ENCODE data around the gene NFKBIE. TPM values are rescaled to one million over a fixed set of nuclear protein-coding genes. Genes with fewer than 3 reads are reported as not detected.
A peak's percentile ranks its signal among the peaks of the same experiment; 100 is the strongest.

The NFKBIE gene
- total and polyA plus RNA-seq, 2 of the 13 experiments (the other 11 are each of a cell fraction or from before 2014, with no cell fraction given) = 6.7 to 14.5 TPM

- no peak for TF ChIP-seq ZNF503 (CRISPR knock-in tag; IDR thresholded peaks at IDR 0.05)
- TF ChIP-seq, protein P1, sequence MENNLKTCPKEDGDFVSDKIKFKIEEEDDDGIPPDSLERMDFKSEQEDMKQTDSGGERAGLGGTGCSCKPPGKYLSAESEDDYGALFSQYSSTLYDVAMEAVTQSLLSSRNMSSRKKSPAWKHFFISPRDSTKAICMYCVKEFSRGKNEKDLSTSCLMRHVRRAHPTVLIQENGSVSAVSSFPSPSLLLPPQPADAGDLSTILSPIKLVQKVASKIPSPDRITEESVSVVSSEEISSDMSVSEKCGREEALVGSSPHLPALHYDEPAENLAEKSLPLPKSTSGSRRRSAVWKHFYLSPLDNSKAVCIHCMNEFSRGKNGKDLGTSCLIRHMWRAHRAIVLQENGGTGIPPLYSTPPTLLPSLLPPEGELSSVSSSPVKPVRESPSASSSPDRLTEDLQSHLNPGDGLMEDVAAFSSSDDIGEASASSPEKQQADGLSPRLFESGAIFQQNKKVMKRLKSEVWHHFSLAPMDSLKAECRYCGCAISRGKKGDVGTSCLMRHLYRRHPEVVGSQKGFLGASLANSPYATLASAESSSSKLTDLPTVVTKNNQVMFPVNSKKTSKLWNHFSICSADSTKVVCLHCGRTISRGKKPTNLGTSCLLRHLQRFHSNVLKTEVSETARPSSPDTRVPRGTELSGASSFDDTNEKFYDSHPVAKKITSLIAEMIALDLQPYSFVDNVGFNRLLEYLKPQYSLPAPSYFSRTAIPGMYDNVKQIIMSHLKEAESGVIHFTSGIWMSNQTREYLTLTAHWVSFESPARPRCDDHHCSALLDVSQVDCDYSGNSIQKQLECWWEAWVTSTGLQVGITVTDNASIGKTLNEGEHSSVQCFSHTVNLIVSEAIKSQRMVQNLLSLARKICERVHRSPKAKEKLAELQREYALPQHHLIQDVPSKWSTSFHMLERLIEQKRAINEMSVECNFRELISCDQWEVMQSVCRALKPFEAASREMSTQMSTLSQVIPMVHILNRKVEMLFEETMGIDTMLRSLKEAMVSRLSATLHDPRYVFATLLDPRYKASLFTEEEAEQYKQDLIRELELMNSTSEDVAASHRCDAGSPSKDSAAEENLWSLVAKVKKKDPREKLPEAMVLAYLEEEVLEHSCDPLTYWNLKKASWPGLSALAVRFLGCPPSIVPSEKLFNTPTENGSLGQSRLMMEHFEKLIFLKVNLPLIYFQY (CRISPR knock-in tag; IDR thresholded peaks at IDR 0.05; ENCODE audit: borderline replicate concordance) = no peak; the same call in 1 of the 2 replicates
- TF ChIP-seq RXRB (CRISPR knock-in tag; IDR thresholded peaks at IDR 0.05; ENCODE audit: borderline replicate concordance) = peak; percentile 18; the same call in 1 of the 2 replicates
- TF ChIP-seq POGZ (CRISPR knock-in tag; IDR thresholded peaks at IDR 0.05) = peak; percentile 35; the same call in 1 of the 2 replicates
- TF ChIP-seq THYN1 (CRISPR knock-in tag; IDR thresholded peaks at IDR 0.05; ENCODE audit: borderline replicate concordance, low read depth) = no peak
- TF ChIP-seq SNAPC2 (CRISPR knock-in tag; IDR thresholded peaks at IDR 0.05) = no peak
- TF ChIP-seq ETV5 (CRISPR knock-in tag; IDR thresholded peaks at IDR 0.05; ENCODE audit: borderline replicate concordance) = no peak
- TF ChIP-seq, protein P2, sequence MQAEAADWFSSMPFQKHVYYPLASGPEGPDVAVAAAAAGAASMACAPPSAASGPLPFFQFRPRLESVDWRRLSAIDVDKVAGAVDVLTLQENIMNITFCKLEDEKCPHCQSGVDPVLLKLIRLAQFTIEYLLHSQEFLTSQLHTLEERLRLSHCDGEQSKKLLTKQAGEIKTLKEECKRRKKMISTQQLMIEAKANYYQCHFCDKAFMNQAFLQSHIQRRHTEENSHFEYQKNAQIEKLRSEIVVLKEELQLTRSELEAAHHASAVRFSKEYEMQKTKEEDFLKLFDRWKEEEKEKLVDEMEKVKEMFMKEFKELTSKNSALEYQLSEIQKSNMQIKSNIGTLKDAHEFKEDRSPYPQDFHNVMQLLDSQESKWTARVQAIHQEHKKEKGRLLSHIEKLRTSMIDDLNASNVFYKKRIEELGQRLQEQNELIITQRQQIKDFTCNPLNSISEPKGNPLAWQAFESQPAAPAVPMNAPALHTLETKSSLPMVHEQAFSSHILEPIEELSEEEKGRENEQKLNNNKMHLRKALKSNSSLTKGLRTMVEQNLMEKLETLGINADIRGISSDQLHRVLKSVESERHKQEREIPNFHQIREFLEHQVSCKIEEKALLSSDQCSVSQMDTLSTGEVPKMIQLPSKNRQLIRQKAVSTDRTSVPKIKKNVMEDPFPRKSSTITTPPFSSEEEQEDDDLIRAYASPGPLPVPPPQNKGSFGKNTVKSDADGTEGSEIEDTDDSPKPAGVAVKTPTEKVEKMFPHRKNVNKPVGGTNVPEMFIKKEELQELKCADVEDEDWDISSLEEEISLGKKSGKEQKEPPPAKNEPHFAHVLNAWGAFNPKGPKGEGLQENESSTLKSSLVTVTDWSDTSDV (CRISPR knock-in tag; IDR thresholded peaks at IDR 0.05) = no peak
- TF ChIP-seq ZNF746 (CRISPR knock-in tag; IDR thresholded peaks at IDR 0.05) = no peak
- TF ChIP-seq MTF2 (CRISPR knock-in tag; IDR thresholded peaks at IDR 0.05; ENCODE audit: borderline replicate concordance) = no peak
- TF ChIP-seq ZNF234 (CRISPR knock-in tag; conservative IDR thresholded peaks at IDR 0.05) = no peak
- TF ChIP-seq ZBTB42 (CRISPR knock-in tag; IDR thresholded peaks at IDR 0.05) = no peak
- TF ChIP-seq HOMEZ (CRISPR knock-in tag; IDR thresholded peaks at IDR 0.05; ENCODE audit: low read depth) = no peak
- TF ChIP-seq, protein P3, sequence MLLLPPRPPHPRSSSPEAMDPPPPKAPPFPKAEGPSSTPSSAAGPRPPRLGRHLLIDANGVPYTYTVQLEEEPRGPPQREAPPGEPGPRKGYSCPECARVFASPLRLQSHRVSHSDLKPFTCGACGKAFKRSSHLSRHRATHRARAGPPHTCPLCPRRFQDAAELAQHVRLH (CRISPR knock-in tag; IDR thresholded peaks at IDR 0.05; ENCODE audit: borderline replicate concordance, low read depth) = no peak
- no peak for TF ChIP-seq HNRNPLL (IDR thresholded peaks at IDR 0.05; ENCODE audit: low read depth, low read length, poor library complexity, severe bottlenecking)
- TF ChIP-seq ZNF570 (CRISPR knock-in tag; IDR thresholded peaks at IDR 0.05; ENCODE audit: borderline replicate concordance) = no peak
- TF ChIP-seq NFIC (IDR thresholded peaks at IDR 0.05; ENCODE audit: low read length) = no peak
- no peak for TF ChIP-seq ZNF282 (IDR thresholded peaks at IDR 0.05; ENCODE audit: partially characterized antibody)
- no peak; the same call in none of the 2 replicates for TF ChIP-seq ZNF782 (CRISPR knock-in tag; IDR thresholded peaks at IDR 0.05; ENCODE audit: borderline replicate concordance)
Observed at GRCh38 chr6:44237021-44237812, 28.1 kb downstream of the NFKBIE start (continued).

Data from HepG2 (cell line).